Subcutaneous abdominal adipose tissue (tissue), 5 donors: ENCODE results near the gene IRX2.

Source experiments
- H3K27ac ChIP-seq: one replicate; pipeline ENCODE4 v1.7.0; 2013; ENCODE audit warnings: low read depth, mild to moderate bottlenecking, inconsistent platforms, low read length, moderate library complexity
- H3K27me3 ChIP-seq, 5 donors: one replicate each; pipeline ENCODE4 v1.7.0; 2013; ENCODE audit warnings: low read length in 5 of 5, inconsistent platforms in 1 of 5; ENCODE audit not compliant: control insufficient read depth in 5 of 5, insufficient read depth in 4 of 5
- H3K36me3 ChIP-seq, 5 donors: one replicate each; pipeline ENCODE4 v1.7.0; 2013; ENCODE audit warnings: low read length in 5 of 5; ENCODE audit not compliant: control insufficient read depth in 5 of 5, insufficient read depth in 5 of 5
- H3K4me1 ChIP-seq, 5 donors: one replicate each; pipeline ENCODE4 v1.7.0; 2013; ENCODE audit warnings: low read length in 5 of 5, mild to moderate bottlenecking in 3 of 5, moderate library complexity in 1 of 5; ENCODE audit not compliant: control insufficient read depth in 5 of 5, insufficient read depth in 5 of 5
- H3K4me3 ChIP-seq, 5 donors: one replicate each; pipeline ENCODE4 v1.7.0; 2013; ENCODE audit warnings: low read length in 5 of 5, low read depth in 1 of 5
- H3K9ac ChIP-seq, 5 donors: one replicate each; pipeline ENCODE4 v1.7.0; 2013; ENCODE audit warnings: low read length in 5 of 5, mild to moderate bottlenecking in 4 of 5, moderate library complexity in 3 of 5
- H3K9me3 ChIP-seq, 5 donors: one replicate each; pipeline ENCODE4 v1.7.0; 2013; ENCODE audit warnings: low read length in 5 of 5; ENCODE audit not compliant: control insufficient read depth in 5 of 5
- donor health status: healthy.
- donor health status: healthy.
- donor health status: healthy.
- donor health status: healthy.
- donor health status: healthy.

IRX2 gene

GRCh38 chr5:2773327-2773726 is 21.9 kb upstream of the IRX2 start:
- H3K27ac ChIP-seq = no peak overlapping the region
- H3K9ac ChIP-seq = no peak overlapping the region
- peaks cover 0 to 5% (median 0%) of the 10 kb centered on the region in 5 donors for H3K27me3 ChIP-seq
- no peak overlapping the region for H3K4me3 ChIP-seq
- no peaks in the 10 kb centered on the region for H3K9me3 ChIP-seq
- no peaks in the 10 kb centered on the region for H3K36me3 ChIP-seq
- no peaks in the 10 kb centered on the region for H3K4me1 ChIP-seq

DNA sequence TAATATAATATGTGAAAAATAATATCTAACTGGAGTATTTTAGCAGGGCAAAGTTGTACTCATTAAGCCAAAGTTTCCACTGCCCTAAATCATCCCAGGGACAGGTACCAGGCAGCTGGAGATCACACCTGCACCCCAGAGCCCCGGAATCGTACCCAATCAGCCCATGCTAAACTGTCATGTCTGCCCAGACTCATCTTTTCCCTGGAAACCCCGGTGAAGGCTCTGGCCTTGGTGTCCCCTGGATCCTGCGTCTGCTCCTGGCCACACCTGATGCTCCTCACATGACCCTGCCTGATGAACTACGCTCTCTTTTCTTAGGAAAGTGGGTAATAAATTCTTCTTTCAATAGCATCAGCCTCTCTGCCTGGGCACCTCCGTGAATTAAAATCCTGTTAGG is 15.6 kb upstream of the IRX2 start:
- H3K36me3 ChIP-seq = no peaks in the 10 kb centered on the region
- no peak overlapping the region for H3K9ac ChIP-seq
- H3K9me3 ChIP-seq = no peaks in the 10 kb centered on the region
- H3K4me1 ChIP-seq = no peaks in the 10 kb centered on the region
- no peak overlapping the region for H3K4me3 ChIP-seq
- no peak overlapping the region for H3K27ac ChIP-seq
- peaks cover 0 to 6% (median 0%) of the 10 kb centered on the region in 5 donors for H3K27me3 ChIP-seq

- no peaks in the 10 kb centered on the region for H3K4me1 ChIP-seq
- no peak overlapping the region for H3K27ac ChIP-seq
- H3K4me3 ChIP-seq = no peak overlapping the region
- H3K9me3 ChIP-seq = no peaks in the 10 kb centered on the region
- no peaks in the 10 kb centered on the region for H3K36me3 ChIP-seq
- no peak overlapping the region for H3K9ac ChIP-seq
- peaks cover 0 to 6% (median 0%) of the 10 kb centered on the region in 5 donors for H3K27me3 ChIP-seq
Observed at GRCh38 chr5:2764581-2764980, 13.1 kb upstream of the IRX2 start.

GRCh38 chr5:2763533-2763794 is 12.0 kb upstream of the IRX2 start:
- Histone ChIP-seq H3K27ac (no peak overlapping the region), H3K9me3 (no peaks in the 10 kb centered on the region), H3K4me1 (no peaks in the 10 kb centered on the region), H3K36me3 (no peaks in the 10 kb centered on the region), H3K27me3 (peaks cover 0 to 12% (median 5%) of the 10 kb centered on the region in 5 donors), H3K4me3 (no peak overlapping the region), H3K9ac (no peak overlapping the region)

DNA sequence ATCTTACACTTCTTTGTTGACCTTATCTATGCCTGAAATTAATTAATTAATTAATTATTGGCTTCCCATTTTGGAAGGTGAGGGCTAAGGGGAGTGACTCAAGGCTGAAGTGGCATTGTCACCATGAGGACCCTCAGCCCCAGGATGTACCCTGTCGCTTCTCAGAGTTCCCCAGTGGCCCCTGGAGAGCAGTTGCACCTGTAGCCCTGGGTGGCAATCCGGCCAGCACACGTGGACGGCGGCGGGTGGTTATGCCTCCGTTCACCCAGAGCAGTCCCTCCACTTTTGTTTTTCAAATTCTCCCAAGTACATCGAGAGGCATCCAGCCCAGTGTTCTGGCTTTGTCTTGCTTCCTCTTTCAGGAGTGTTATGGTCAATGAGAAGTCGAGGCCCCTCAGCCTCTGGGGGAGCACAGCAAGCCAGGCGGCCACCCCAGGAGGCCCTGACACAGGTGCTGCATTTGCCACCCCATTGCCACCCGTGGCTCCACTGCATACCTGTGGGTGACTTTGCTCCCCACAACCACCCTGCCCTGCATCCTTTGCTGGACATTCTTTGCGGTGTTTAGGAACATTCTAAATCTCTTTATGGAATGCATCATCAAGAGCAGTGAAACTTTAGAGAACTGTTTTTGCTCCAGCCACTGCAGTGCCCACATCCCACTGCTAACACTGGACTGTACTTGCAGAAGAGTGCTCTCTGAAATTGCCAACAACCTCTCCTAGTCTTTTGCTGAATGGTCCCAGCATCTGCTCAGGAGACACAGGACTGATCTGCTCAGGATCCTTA is 11.5 kb upstream of the IRX2 start:
- H3K36me3 ChIP-seq = no peaks in the 10 kb centered on the region
- no peak overlapping the region for H3K9ac ChIP-seq
- peaks cover 0 to 14% (median 6%) of the 10 kb centered on the region in 5 donors for H3K27me3 ChIP-seq
- no peak overlapping the region for H3K4me3 ChIP-seq
- H3K27ac ChIP-seq = no peak overlapping the region
- no peaks in the 10 kb centered on the region for H3K9me3 ChIP-seq
- H3K4me1 ChIP-seq = no peaks in the 10 kb centered on the region

GRCh38 chr5:2761921-2762488 is 10.5 kb upstream of the IRX2 start:
- no peak overlapping the region for H3K4me3 ChIP-seq
- H3K9me3 ChIP-seq = no peaks in the 10 kb centered on the region
- H3K27ac ChIP-seq = no peak overlapping the region
- H3K36me3 ChIP-seq = no peaks in the 10 kb centered on the region
- peaks cover 0 to 14% (median 11%) of the 10 kb centered on the region in 5 donors for H3K27me3 ChIP-seq
- H3K9ac ChIP-seq = no peak overlapping the region
- H3K4me1 ChIP-seq = peaks cover 0 to 4% (median 1%) of the 10 kb centered on the region in 5 donors

DNA sequence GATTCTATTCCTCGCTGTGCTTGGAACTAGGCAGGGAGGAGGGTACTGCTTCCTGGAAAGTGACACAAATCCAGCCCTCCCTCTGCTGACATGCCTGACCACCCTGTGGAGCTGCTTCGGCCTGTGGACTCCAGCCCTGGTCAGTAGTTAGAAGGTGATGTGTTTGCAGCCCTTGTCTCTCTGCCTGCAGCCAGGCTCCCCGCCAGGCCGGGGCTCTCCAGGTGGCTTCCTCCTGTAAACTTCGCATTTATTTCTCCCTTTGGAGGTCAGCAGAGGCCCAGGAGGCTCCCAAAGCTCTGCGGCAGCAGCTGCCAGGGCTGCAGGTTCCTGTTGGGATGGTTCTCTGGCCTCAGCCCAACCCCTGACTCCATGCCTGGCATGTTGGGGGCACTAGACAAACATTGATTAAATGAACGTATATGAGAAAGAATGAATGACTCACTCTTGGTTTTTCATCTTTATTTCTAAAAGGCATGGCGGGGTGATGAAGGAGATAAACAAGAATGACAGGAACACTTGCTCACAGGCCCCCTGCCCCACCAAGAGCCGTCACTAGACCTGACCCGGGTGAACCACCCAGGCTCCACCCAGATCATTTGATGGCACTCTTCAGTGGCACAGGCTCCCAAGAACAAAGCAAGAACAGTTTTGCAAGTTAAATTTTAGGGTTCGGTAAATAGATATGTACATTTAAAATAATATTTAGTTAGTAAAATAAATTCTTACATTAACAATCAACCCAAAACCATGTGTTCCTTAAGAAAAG is 8.4 kb upstream of the IRX2 start:
- Histone ChIP-seq H3K36me3 (no peaks in the 10 kb centered on the region), H3K4me3 (no peak overlapping the region), H3K27ac (no peak overlapping the region), H3K9me3 (no peaks in the 10 kb centered on the region), H3K9ac (no peak overlapping the region), H3K4me1 (peaks cover 0 to 24% (median 20%) of the 10 kb centered on the region in 5 donors), H3K27me3 (peaks cover 0 to 18% (median 13%) of the 10 kb centered on the region in 5 donors)

DNA sequence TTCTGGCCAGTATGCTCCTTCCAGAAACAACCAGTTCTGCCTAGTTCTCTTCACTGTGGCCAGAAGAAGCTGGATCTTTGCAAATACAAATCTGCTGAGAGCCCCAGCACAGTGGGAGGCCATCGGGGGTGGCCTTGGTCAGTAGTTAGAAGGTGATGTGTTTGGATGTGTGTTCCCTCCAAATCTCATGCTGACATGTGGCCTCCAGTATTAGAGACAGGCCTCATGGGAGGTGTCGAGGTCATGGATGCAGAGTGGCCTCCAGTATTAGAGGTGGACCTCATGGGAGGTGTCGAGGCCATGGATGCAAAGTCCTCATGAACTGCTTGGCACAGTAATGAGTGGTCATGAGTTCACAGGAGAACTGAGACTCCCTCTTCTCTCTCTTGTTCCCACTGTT is 7.6 kb upstream of the IRX2 start:
- H3K27ac ChIP-seq = no peak overlapping the region
- no peaks in the 10 kb centered on the region for H3K36me3 ChIP-seq
- H3K9ac ChIP-seq = no peak overlapping the region
- peaks cover 0 to 21% (median 13%) of the 10 kb centered on the region in 5 donors for H3K27me3 ChIP-seq
- H3K4me3 ChIP-seq = no peak overlapping the region
- H3K4me1 ChIP-seq = peaks cover 0 to 31% (median 28%) of the 10 kb centered on the region in 5 donors
- H3K9me3 ChIP-seq = no peaks in the 10 kb centered on the region

GRCh38 chr5:2758632-2759031 is 7.2 kb upstream of the IRX2 start:
- H3K9me3 ChIP-seq = no peaks in the 10 kb centered on the region
- H3K4me3 ChIP-seq = no peak overlapping the region
- H3K9ac ChIP-seq = no peak overlapping the region
- H3K4me1 ChIP-seq = peaks cover 0 to 33% (median 29%) of the 10 kb centered on the region in 5 donors
- no peak overlapping the region for H3K27ac ChIP-seq
- H3K36me3 ChIP-seq = no peaks in the 10 kb centered on the region
- H3K27me3 ChIP-seq = peaks cover 0 to 23% (median 13%) of the 10 kb centered on the region in 5 donors
